GM12878 (cell line): ENCODE results near the gene TXNIP. TPM values are rescaled to one million over a fixed set of nuclear protein-coding genes. Genes with fewer than 3 reads are reported as not detected.

ENCODE experiments used
- BACH1 ChIP-seq: fragments of 450-650 bp; IDR thresholded peaks from 2 replicates; pipeline ENCODE4 v1.6.1; 2017; ENCODE audit warnings: mild to moderate bottlenecking, borderline replicate concordance
- EED ChIP-seq: sonication (generic); IDR thresholded peaks from 2 replicates; pipeline ENCODE4 v1.6.1; 2016; ENCODE audit warnings: antibody characterized with exemption, low read depth
- EP300 ChIP-seq, 2 experiments: fragments of 150-350 bp in 1 of 2; IDR thresholded peaks; 2 replicates each; pipeline ENCODE4 v1.6.1; 2011 to 2012; ENCODE audit warnings: low read depth in 2 of 2, low read length in 2 of 2, borderline replicate concordance in 1 of 2, improper control_type of control experiment in 1 of 2, inconsistent platforms in 1 of 2; ENCODE audit not compliant: control insufficient read depth in 1 of 2
- FOS ChIP-seq: IDR thresholded peaks from 3 replicates; pipeline ENCODE4 v1.6.1; 2011; ENCODE audit warnings: borderline replicate concordance; ENCODE audit not compliant: insufficient read length; ENCODE audit errors: extremely low read depth
- GABPA ChIP-seq: IDR thresholded peaks from 2 replicates; pipeline ENCODE4 v1.6.1; 2014; ENCODE audit warnings: antibody characterized with exemption, low read depth, mild to moderate bottlenecking, inconsistent platforms
- IKZF1 ChIP-seq: fragments of 450-650 bp; conservative IDR thresholded peaks from 2 replicates; pipeline ENCODE4 v1.6.1; 2017; ENCODE audit warnings: antibody characterized with exemption, mild to moderate bottlenecking
- JUND ChIP-seq: IDR thresholded peaks from 2 replicates; pipeline ENCODE4 v1.6.1; 2012; ENCODE audit warnings: low read depth, mild to moderate bottlenecking, low read length, improper control_type of control experiment, moderate library complexity
- KDM1A ChIP-seq: fragments of 200-600 bp; sonication (generic); IDR thresholded peaks from 2 replicates; pipeline ENCODE4 v1.6.1; 2016; ENCODE audit warnings: borderline replicate concordance
- MXI1 ChIP-seq: fragments of 150-350 bp; IDR thresholded peaks from 2 replicates; pipeline ENCODE4 v1.6.1; 2011; ENCODE audit warnings: low read depth, mild to moderate bottlenecking, inconsistent platforms, low read length, improper control_type of control experiment
- MYB ChIP-seq: fragments of 150-350 bp; IDR thresholded peaks from 2 replicates; pipeline ENCODE4 v1.6.1; 2014; ENCODE audit warnings: mild to moderate bottlenecking, low read depth, low read length, borderline replicate concordance
- PAX8 ChIP-seq: fragments of 450-650 bp; IDR thresholded peaks from 2 replicates; pipeline ENCODE4 v1.6.1; 2017; ENCODE audit warnings: mild to moderate bottlenecking, moderate library complexity
- POLR2AphosphoS2 ChIP-seq: IDR thresholded peaks from 2 replicates; pipeline ENCODE4 v1.6.1; 2011; ENCODE audit warnings: low read depth, mild to moderate bottlenecking, low read length, improper control_type of control experiment, moderate library complexity
- POLR2AphosphoS5 ChIP-seq: IDR thresholded peaks from 2 replicates; pipeline ENCODE4 v1.6.1; 2011; ENCODE audit warnings: mild to moderate bottlenecking, low read length, inconsistent platforms
- RELA ChIP-seq: fragments of 450-650 bp; IDR thresholded peaks from 2 replicates; pipeline ENCODE4 v1.8.0; 2014; ENCODE audit warnings: borderline replicate concordance; ENCODE audit not compliant: partially characterized antibody
- RFX5 ChIP-seq: IDR thresholded peaks from 2 replicates; pipeline ENCODE4 v1.6.1; 2011; ENCODE audit warnings: low read depth, low read length, improper control_type of control experiment
- SUZ12 ChIP-seq: fragments of 200-600 bp; sonication (generic); IDR thresholded peaks from one replicate; pipeline ENCODE4 v1.6.1; 2018; ENCODE audit warnings: antibody characterized with exemption, mild to moderate bottlenecking; ENCODE audit not compliant: unreplicated experiment
- YY1 ChIP-seq: IDR thresholded peaks from 2 replicates; pipeline ENCODE4 v1.6.1; 2011; ENCODE audit warnings: low read depth, mild to moderate bottlenecking, low read length
- ZNF24 ChIP-seq: fragments of 450-650 bp; IDR thresholded peaks from 2 replicates; pipeline ENCODE4 v1.6.1; 2017; ENCODE audit warnings: antibody characterized with exemption, mild to moderate bottlenecking
- ZNF274 ChIP-seq: IDR thresholded peaks from one replicate; pipeline ENCODE4 v1.8.0; 2011; ENCODE audit not compliant: insufficient read length, insufficient read depth
- polyA plus RNA-seq, 11 experiments: library from polyadenylated mRNA; depleted of rRNA in 4 of 11; unstranded in 6 of 11; stranded (reverse) in 5 of 11; fragments of >200 nt; fragmentation: Nextera tagmentation in 4 of 11; fragmentation: Illumina TruSeq in 1 of 11; extraction: Ambion mirVana in 4 of 11; extraction: Trizol in 1 of 11; gene quantifications; 1 replicate in 1 of 11; 2 replicates in 10 of 11; pipeline versions ENCODE4 v1.2.1 to v1.2.3, GENCODE V29; 2011 to 2016; ENCODE audit warnings: inconsistent platforms in 2 of 11, missing spikeins in 2 of 11, low read depth in 1 of 11
- total RNA-seq, 4 experiments: library from RNA; depleted of rRNA in 3 of 4; stranded (reverse); fragments of >200 nt in 3 of 4; fragmentation: Illumina TruSeq in 1 of 4; extraction: Trizol in 1 of 4; gene quantifications; 2 replicates each; pipeline versions ENCODE4 v1.2.1 to v1.2.3, GENCODE V29; 2013 to 2021
- TF ChIP-seq, protein P1 (sequence below): IDR thresholded peaks from 2 replicates; pipeline ENCODE4 v1.6.1; 2011; ENCODE audit warnings: borderline replicate concordance, low read depth, mild to moderate bottlenecking, moderate library complexity, low read length; ENCODE audit not compliant: insufficient read depth, poor library complexity, severe bottlenecking
- TF ChIP-seq, protein P2 (sequence below): IDR thresholded peaks from 2 replicates; pipeline ENCODE4 v1.6.1; 2011; ENCODE audit warnings: low read depth, low read length, improper control_type of control experiment, borderline replicate concordance
- TF ChIP-seq, protein P3 (sequence below): fragments of 450-650 bp; IDR thresholded peaks from 2 replicates; pipeline ENCODE4 v1.6.1; 2018; ENCODE audit warnings: mild to moderate bottlenecking, low read depth, moderate library complexity; ENCODE audit not compliant: partially characterized antibody
- TF ChIP-seq, protein P4 (sequence below): fragments of 450-650 bp; IDR thresholded peaks from 2 replicates; pipeline ENCODE4 v1.6.1; 2017; ENCODE audit warnings: low read depth, mild to moderate bottlenecking, moderate library complexity

The TXNIP gene
- total and polyA plus RNA-seq, 10 of the 15 experiments (the other 5 are each of a cell fraction or from before 2014, with no cell fraction given): 48.7 to 133 (median 107) TPM

DNA sequence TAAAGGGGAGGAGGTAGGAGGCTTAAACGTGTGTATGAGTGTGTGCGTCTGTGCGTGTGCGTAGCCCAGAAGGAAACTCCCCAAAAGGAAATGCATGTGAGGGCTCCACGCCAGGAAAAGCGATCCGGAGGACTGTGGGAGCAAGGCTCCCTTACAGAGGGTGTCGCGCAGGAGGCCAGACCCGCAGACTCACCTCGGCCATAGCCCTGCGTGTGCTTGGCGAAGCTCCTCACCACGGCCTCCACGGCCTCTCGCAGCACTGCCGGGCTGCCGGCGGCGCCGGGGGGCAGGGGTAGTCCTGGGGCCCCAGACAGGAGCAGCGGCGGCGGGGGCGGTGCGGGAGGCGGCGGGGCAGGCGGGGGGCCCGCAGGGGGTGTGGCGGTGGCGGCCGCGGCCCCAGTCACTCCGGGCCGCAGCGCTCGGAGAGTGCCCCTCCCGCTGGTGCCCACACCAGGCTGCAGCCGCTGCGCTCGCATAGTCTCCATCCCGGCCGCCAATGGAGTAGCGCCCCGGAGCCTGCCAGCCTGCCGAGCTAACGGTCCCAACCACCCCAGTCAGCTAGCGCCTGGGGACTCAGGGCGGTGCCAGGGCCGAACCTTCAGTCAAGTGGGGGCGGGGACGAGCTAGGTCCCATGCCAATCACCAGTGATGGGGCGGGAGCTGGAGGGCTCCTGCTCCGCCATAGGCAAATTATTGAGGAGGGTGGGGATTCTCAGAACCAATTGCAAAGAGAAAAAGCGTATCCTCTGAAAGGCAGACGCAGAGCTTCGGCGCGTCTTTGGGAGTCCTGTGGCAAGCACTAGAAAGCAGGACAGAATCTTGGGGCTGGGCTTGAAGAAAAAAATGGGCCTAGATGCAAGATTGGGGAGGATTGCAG lies 38.7 kb downstream of the TXNIP start, which contains the start of gene LIX1L (continued):
- TF ChIP-seq ZNF274 (no peak), MYB (no peak), JUND (no peak), POLR2AphosphoS5 (peak; percentile 72), BACH1 (peak; percentile 56; the same call in 1 of the 2 replicates), PAX8 (no peak), RELA (no peak), FOS (peak; percentile 9), POLR2AphosphoS2 (0 out of 2 replicates have a peak, but pooled peaks have one; percentile 61), EED (peak; percentile 70), ZNF24 (no peak), MXI1 (peak; percentile 59), KDM1A (no peak), RFX5 (0 out of 2 replicates have a peak, but pooled peaks have one; percentile 24), GABPA (no peak), YY1 (peak; percentile 18; the same call in 1 of the 2 replicates), EP300 (IDR thresholded peaks at IDR 0.05; ENCODE audit: borderline replicate concordance in 1 of 2, control insufficient read depth in 1 of 2, low read depth in 2 of 2, low read length in 2 of 2) (no peak), IKZF1 (peak; percentile 73), SUZ12 (no peak)
- TF ChIP-seq, protein P1, sequence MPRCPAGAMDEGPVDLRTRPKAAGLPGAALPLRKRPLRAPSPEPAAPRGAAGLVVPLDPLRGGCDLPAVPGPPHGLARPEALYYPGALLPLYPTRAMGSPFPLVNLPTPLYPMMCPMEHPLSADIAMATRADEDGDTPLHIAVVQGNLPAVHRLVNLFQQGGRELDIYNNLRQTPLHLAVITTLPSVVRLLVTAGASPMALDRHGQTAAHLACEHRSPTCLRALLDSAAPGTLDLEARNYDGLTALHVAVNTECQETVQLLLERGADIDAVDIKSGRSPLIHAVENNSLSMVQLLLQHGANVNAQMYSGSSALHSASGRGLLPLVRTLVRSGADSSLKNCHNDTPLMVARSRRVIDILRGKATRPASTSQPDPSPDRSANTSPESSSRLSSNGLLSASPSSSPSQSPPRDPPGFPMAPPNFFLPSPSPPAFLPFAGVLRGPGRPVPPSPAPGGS: no peak
- TF ChIP-seq, protein P2, sequence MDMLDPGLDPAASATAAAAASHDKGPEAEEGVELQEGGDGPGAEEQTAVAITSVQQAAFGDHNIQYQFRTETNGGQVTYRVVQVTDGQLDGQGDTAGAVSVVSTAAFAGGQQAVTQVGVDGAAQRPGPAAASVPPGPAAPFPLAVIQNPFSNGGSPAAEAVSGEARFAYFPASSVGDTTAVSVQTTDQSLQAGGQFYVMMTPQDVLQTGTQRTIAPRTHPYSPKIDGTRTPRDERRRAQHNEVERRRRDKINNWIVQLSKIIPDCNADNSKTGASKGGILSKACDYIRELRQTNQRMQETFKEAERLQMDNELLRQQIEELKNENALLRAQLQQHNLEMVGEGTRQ: no peak
- TF ChIP-seq, protein P3, sequence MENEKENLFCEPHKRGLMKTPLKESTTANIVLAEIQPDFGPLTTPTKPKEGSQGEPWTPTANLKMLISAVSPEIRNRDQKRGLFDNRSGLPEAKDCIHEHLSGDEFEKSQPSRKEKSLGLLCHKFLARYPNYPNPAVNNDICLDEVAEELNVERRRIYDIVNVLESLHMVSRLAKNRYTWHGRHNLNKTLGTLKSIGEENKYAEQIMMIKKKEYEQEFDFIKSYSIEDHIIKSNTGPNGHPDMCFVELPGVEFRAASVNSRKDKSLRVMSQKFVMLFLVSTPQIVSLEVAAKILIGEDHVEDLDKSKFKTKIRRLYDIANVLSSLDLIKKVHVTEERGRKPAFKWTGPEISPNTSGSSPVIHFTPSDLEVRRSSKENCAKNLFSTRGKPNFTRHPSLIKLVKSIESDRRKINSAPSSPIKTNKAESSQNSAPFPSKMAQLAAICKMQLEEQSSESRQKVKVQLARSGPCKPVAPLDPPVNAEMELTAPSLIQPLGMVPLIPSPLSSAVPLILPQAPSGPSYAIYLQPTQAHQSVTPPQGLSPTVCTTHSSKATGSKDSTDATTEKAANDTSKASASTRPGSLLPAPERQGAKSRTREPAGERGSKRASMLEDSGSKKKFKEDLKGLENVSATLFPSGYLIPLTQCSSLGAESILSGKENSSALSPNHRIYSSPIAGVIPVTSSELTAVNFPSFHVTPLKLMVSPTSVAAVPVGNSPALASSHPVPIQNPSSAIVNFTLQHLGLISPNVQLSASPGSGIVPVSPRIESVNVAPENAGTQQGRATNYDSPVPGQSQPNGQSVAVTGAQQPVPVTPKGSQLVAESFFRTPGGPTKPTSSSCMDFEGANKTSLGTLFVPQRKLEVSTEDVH: no peak
- TF ChIP-seq, protein P4, sequence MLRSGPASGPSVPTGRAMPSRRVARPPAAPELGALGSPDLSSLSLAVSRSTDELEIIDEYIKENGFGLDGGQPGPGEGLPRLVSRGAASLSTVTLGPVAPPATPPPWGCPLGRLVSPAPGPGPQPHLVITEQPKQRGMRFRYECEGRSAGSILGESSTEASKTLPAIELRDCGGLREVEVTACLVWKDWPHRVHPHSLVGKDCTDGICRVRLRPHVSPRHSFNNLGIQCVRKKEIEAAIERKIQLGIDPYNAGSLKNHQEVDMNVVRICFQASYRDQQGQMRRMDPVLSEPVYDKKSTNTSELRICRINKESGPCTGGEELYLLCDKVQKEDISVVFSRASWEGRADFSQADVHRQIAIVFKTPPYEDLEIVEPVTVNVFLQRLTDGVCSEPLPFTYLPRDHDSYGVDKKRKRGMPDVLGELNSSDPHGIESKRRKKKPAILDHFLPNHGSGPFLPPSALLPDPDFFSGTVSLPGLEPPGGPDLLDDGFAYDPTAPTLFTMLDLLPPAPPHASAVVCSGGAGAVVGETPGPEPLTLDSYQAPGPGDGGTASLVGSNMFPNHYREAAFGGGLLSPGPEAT: peak; percentile 72
